Gastrocnemius medialis (tissue), 4 donors: ENCODE measurements around the gene ANKRD29. TPM values are rescaled to one million over a fixed set of nuclear protein-coding genes. Genes with fewer than 3 reads are reported as not detected.

ENCODE experiments used
- ATAC-seq, 2 donors: fragments of 150-250 bp; one replicate each; pipeline ENCODE4 v1.9.1; 2016
- DNase-seq, 2 donors: peaks; one replicate each; pipeline ENCODE4 v3.0.0-alpha.2; 2019
- H3K27ac ChIP-seq, 4 donors: fragments of 200-600 bp; sonication (generic); 1 replicate in 1 of 4; 2 replicates in 3 of 4; pipeline ENCODE4 v1.5.1; 2016 to 2018; ENCODE audit warnings: mild to moderate bottlenecking in 2 of 4, moderate library complexity in 1 of 4
- H3K27me3 ChIP-seq, 3 donors: fragments of 200-600 bp; sonication (generic) in 2 of 3; 1 replicate in 1 of 3; 2 replicates in 2 of 3; pipeline versions ENCODE4 v1.5.1 to v1.6.0; 2016 to 2019; ENCODE audit warnings: mild to moderate bottlenecking in 1 of 3, moderate library complexity in 1 of 3
- H3K36me3 ChIP-seq, 2 donors: fragments of 200-600 bp; sonication (generic) in 1 of 2; one replicate each; pipeline ENCODE4 v1.5.1; 2017 to 2018
- H3K4me1 ChIP-seq, 2 donors: fragments of 200-600 bp; sonication (generic) in 1 of 2; one replicate each; pipeline ENCODE4 v1.5.1; 2016 to 2017; ENCODE audit warnings: mild to moderate bottlenecking in 2 of 2
- H3K4me3 ChIP-seq, 4 donors: fragments of 200-600 bp; sonication (generic) in 3 of 4; 1 replicate in 1 of 4; 2 replicates in 3 of 4; pipeline ENCODE4 v1.5.1; 2016 to 2019; ENCODE audit warnings: mild to moderate bottlenecking in 2 of 4
- H3K9me3 ChIP-seq, 3 donors: fragments of 200-600 bp; sonication (generic) in 2 of 3; 1 replicate in 1 of 3; 2 replicates in 2 of 3; pipeline ENCODE4 v1.5.1; 2016 to 2019
- CTCF ChIP-seq, 5 experiments: fragments of 450-650 bp in 3 of 5; fragments of 200-600 bp in 2 of 5; sonication (generic) in 2 of 5; IDR thresholded peaks in 4 of 5; conservative IDR thresholded peaks in 1 of 5; 1 replicate in 4 of 5; 2 replicates in 1 of 5; pipeline ENCODE4 v1.5.1; 2016 to 2019; ENCODE audit warnings: antibody characterized with exemption in 5 of 5, mild to moderate bottlenecking in 3 of 5, moderate library complexity in 3 of 5
- POLR2A ChIP-seq, 2 donors: fragments of 450-650 bp; IDR thresholded peaks; one replicate each; pipeline ENCODE4 v1.6.1; 2017; ENCODE audit warnings: antibody characterized with exemption in 2 of 2, mild to moderate bottlenecking in 2 of 2, moderate library complexity in 2 of 2
- in situ Hi-C, 4 donors: fragments of 200-750 bp; cut with MboI; loops; one replicate each; pipeline versions ENCODE4 v1.15.0 to v1.8.0; 2017; ENCODE audit warnings: low sequenced_read_pairs in 4 of 4
- intact Hi-C: fragments of 100-400 bp; cut with DNase I; formaldehyde crosslinking; loops from one replicate; pipeline ENCODE4 v1.15.1; 2023; ENCODE audit warnings: low total_unique reads
- total RNA-seq, 4 donors: library from RNA; depleted of rRNA; stranded (reverse); fragments of >200 nt; gene quantifications; one replicate each; pipeline versions ENCODE4 v1.1.0 to v1.2.3, GENCODE V29; 2016

The ANKRD29 gene
- total RNA-seq, 4 donors from 2014 or later = 0.93 to 2.8 (median 1.6) TPM

- Histone ChIP-seq H3K36me3 (peaks cover 0 to 34% of the 10 kb centered on the region in 2 donors), H3K4me3 (no peak overlapping the region), H3K9me3 (no peaks in the 10 kb centered on the region), H3K4me1 (peaks cover 24 to 35% of the 10 kb centered on the region in 2 donors), H3K27me3 (no peaks in the 10 kb centered on the region), H3K27ac (no peak overlapping the region)
- no peak for ATAC-seq
- no peak for TF ChIP-seq POLR2A (IDR thresholded peaks at IDR 0.05)
- TF ChIP-seq CTCF (IDR thresholded peaks at IDR 0.05 in 4 of 5, conservative IDR thresholded peaks at IDR 0.05 in 1 of 5) = no peak
- no peak for DNase-seq
- in situ Hi-C loops = no loop called here
- intact Hi-C loops = no loop called here
Measured at GRCh38 chr18:23572012-23572411, 90.7 kb downstream of the ANKRD29 start.

- Histone ChIP-seq H3K27me3 (no peaks in the 10 kb centered on the region), H3K9me3 (no peaks in the 10 kb centered on the region), H3K27ac (no peak overlapping the region), H3K4me3 (no peak overlapping the region), H3K4me1 (peaks cover 24 to 35% of the 10 kb centered on the region in 2 donors), H3K36me3 (peaks cover 0 to 42% of the 10 kb centered on the region in 2 donors)
- in situ Hi-C loops = no loop called here
- TF ChIP-seq CTCF (IDR thresholded peaks at IDR 0.05 in 4 of 5, conservative IDR thresholded peaks at IDR 0.05 in 1 of 5) = no peak
- intact Hi-C loops = no loop called here
- DNase-seq = no peak
- no peak for ATAC-seq
Measured at GRCh38 chr18:23570912-23571504, 91.7 kb downstream of the ANKRD29 start.

DNA sequence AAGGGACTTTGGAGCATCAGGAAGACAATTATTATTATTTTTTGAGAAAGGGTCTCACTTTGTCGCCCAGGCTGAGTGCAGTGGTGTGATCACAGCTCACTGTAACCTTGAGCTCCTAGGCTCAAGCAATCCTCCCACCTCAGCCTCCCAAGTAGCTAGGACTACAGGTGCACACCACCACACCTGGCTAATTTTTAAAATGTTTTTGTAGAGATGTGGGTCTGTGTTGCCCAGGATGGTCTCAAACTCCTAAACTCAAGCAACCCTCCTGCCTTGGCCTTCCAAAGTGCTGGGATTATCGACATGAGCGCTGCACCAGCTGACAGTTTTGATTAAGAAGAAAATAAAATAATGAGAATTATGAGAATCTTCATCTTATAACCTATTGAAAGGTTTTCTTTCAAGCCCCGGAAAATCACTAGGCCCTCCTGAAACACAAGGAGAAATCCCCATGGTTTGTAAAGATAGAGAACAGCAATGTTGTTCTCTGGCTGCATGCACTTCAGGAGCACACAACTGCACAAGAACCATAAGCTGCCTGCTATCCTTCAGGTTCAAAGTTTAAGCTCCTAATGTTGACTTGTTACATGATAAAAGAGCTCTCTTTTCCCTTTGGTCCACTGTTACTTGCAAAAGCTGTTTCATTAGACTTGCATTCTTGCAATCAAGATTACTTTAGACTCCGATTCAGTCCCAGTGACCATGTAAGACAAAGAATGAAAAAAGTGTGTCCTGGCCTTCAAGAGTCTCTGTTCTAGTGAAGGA, 93.2 kb downstream of the ANKRD29 start:
- ATAC-seq (no peak), DNase-seq (no peak)
- Histone ChIP-seq H3K27ac (no peak overlapping the region), H3K27me3 (no peaks in the 10 kb centered on the region), H3K36me3 (peaks cover 0 to 49% of the 10 kb centered on the region in 2 donors), H3K4me1 (peaks cover 16 to 26% of the 10 kb centered on the region in 2 donors), H3K9me3 (no peaks in the 10 kb centered on the region), H3K4me3 (no peak overlapping the region)
- in situ Hi-C loops (no loop called here), intact Hi-C loops (no loop called here)
- no peak for TF ChIP-seq CTCF (IDR thresholded peaks at IDR 0.05 in 4 of 5, conservative IDR thresholded peaks at IDR 0.05 in 1 of 5)
- TF ChIP-seq POLR2A (IDR thresholded peaks at IDR 0.05) = no peak

- no peak for ATAC-seq
- peaks cover 0 to 59% of the 10 kb centered on the region in 2 donors for H3K36me3 ChIP-seq
Measured at GRCh38 chr18:23568281-23569138, 94.2 kb downstream of the ANKRD29 start.

More at GRCh38 chr18:23568281-23569138, 94.2 kb downstream of the ANKRD29 start:
- in situ Hi-C loops = no loop called here
- Histone ChIP-seq H3K4me3 (no peak overlapping the region), H3K27me3 (no peaks in the 10 kb centered on the region), H3K4me1 (peaks cover 9 to 16% of the 10 kb centered on the region in 2 donors), H3K27ac (no peak overlapping the region), H3K9me3 (no peaks in the 10 kb centered on the region)
- intact Hi-C loops = no loop called here
- no peak for DNase-seq
- TF ChIP-seq CTCF (IDR thresholded peaks at IDR 0.05 in 4 of 5, conservative IDR thresholded peaks at IDR 0.05 in 1 of 5) = no peak
- TF ChIP-seq POLR2A (IDR thresholded peaks at IDR 0.05) = no peak
